GM12874 (cell line): ENCODE results near the gene TCP10L.

Source experiments
- CTCF ChIP-seq: IDR thresholded peaks from 2 replicates; pipeline ENCODE4 v1.5.1; 2011; ENCODE audit warnings: low read depth, mild to moderate bottlenecking, control low read depth, low read length, moderate library complexity; ENCODE audit not compliant: insufficient read depth

TCP10L gene

DNA sequence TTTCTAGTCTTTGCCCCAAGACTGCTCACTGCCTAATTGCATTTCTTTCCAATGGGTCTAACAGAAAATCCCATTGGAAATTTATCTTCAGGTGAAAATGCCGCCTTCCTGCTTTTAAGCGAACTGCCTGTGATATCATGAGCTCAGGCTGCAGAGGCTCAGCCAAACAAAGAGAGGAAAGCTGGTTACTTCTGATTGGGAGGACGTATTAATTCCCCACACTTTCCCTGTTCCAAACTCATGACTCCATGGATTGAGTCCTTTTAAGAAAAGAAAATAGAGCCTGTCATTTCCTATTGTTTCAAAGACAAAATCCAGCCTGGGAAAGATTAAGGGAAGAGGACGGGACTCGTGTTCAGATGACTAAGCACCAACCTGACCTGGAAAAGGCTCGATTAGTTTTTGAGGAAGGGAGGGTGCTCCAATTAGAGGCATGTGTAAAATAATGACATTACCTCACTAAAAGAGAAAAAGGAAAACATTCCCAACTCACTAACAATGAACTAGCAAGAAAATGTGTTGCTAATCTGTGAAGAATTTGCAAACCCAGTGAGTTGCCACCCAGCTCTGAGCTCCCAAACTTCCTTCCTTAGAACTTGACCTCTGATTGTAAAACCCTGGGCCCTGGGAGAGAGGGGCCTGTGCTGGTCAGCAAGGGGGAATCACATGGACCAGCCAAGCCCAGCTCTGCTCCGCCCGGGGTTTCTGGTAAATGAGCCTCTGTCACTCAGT lies 61.2 kb downstream of the TCP10L start:
- TF ChIP-seq CTCF = no peak
